ENCODE results near the gene MRPS18C.

- TF ChIP-seq POLR2AphosphoS5 (IDR thresholded peaks at IDR 0.05; ENCODE audit: low read depth, low read length) = no peak
- no peak for TF ChIP-seq POLR2A (IDR thresholded peaks at IDR 0.05; ENCODE audit: low read depth, low read length)
- TF ChIP-seq TAF1 (IDR thresholded peaks at IDR 0.05; ENCODE audit: low read depth, low read length) = no peak
- TF ChIP-seq POU2F2 (IDR thresholded peaks at IDR 0.05; ENCODE audit: low read depth, low read length) = no peak
- no peak for TF ChIP-seq SPI1 (IDR thresholded peaks at IDR 0.05; ENCODE audit: low read depth, low read length)
- TF ChIP-seq PAX5 (IDR thresholded peaks at IDR 0.05; ENCODE audit: insufficient read depth, low read length, severe bottlenecking) = no peak
Observed at GRCh38 chr4:83454686-83455085, 1.2 kb upstream of the MRPS18C start.

Data from GM12891 (cell line).